GM12865 (cell line): ENCODE results near the gene ZMIZ1.

Source experiments
- DNase-seq: peaks from one replicate; pipeline ENCODE4 v3.0.0; 2010; ENCODE audit warnings: low read depth
- H3K4me3 ChIP-seq: 2 replicates; pipeline ENCODE4 v1.5.1; 2011; ENCODE audit warnings: mild to moderate bottlenecking, low read depth, low read length, control low read depth
- CTCF ChIP-seq: IDR thresholded peaks from 2 replicates; pipeline ENCODE4 v1.5.1; 2011; ENCODE audit warnings: low read length, control low read depth, low read depth, inconsistent platforms; ENCODE audit not compliant: insufficient read depth; ENCODE audit errors: missing control alignments

ZMIZ1 gene

GRCh38 chr10:79102498-79102874, 33.7 kb downstream of the ZMIZ1 start:
- no peak for DNase-seq
- no peak for TF ChIP-seq CTCF
- no peak overlapping the region for H3K4me3 ChIP-seq

- H3K4me3 ChIP-seq, result no peak overlapping the region
- no peak for TF ChIP-seq CTCF
- DNase-seq, result no peak
Measured at GRCh38 chr10:79103129-79103528, 34.4 kb downstream of the ZMIZ1 start.

- TF ChIP-seq CTCF, result no peak
- no peak for DNase-seq
- no peak overlapping the region for H3K4me3 ChIP-seq
Measured at GRCh38 chr10:79103585-79103984, 34.8 kb downstream of the ZMIZ1 start.

- DNase-seq, result no peak
- TF ChIP-seq CTCF, result no peak
- no peak overlapping the region for H3K4me3 ChIP-seq
Measured at GRCh38 chr10:79105150-79105739, 36.5 kb downstream of the ZMIZ1 start.

GRCh38 chr10:79105818-79106217, 37.1 kb downstream of the ZMIZ1 start:
- DNase-seq, result no peak
- no peak overlapping the region for H3K4me3 ChIP-seq
- TF ChIP-seq CTCF, result no peak

- H3K4me3 ChIP-seq, result no peak overlapping the region
- no peak for TF ChIP-seq CTCF
- no peak for DNase-seq
Measured at GRCh38 chr10:79106256-79107050, 37.7 kb downstream of the ZMIZ1 start.
